Fibroblast of skin of scalp (primary cell): Measurements from ENCODE around the gene RNF41. TPM values are rescaled to one million over a fixed set of nuclear protein-coding genes. Genes with fewer than 3 reads are reported as not detected.
"Not testable (repeated sequence)": the region's sequence is repeated elsewhere in the genome, so short reads cannot be mapped to it uniquely, and the experiment has no call there.

Experiments
- DNase-seq: peaks from one replicate; pipeline ENCODE4 v3.0.0-alpha.2; 2013
- polyA plus RNA-seq, 2 experiments: library from polyadenylated mRNA; unstranded; fragments of 120-200 nt; gene quantifications; one replicate each; pipeline ENCODE4 v1.2.1, GENCODE V29; 2013; ENCODE audit not compliant: insufficient read length in 2 of 2

RNF41 gene
- polyA plus RNA-seq (2013, experiment 1 of 2; ENCODE audit: insufficient read length), result 90.0 TPM
- 88.7 TPM for polyA plus RNA-seq (2013, experiment 2 of 2; ENCODE audit: insufficient read length)

DNA sequence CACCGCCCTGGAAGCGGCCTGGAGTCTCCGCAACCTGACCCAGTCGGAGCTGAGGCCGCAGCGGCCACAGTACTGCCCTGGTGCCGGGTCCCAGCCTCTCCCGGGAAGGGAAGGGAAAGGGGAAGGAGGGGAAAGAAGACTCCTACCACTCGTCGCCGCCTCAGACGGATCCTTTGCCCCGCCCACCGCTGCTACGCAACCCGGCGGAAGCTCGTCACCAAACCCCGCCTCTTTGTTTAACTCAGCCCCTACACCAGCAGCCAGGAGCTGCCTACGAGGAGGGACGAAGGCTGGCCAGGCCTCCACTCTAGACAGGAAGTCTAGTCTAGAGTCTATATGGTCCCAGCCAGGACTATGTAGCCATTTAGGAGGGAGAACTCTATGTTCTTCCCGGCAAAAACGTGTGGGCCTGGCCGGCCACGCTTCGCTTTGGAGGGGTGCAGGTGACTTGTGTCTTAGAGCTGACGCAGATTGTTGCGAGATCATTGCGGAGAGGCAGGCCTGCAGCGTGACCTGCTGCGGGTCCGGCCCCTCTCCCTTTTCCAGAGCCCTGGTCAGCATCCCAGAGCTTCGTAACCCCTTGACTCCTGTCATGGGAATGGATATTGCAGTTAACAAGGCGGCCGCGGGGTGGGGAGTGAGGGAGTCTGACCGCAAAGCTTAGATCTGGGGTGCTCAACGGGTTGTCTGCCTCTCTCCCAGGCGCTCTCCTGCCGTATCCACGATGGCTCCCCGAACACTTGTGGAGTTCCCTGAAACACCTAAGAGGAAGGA is at the start of gene RNF41:
TSS of gene RNF41 (minus strand) at position 166 of the 774 bp plus-strand sequence. CDS start 7,875 bp downstream, outside the sequence.
- peak; percentile 98 for DNase-seq

DNA sequence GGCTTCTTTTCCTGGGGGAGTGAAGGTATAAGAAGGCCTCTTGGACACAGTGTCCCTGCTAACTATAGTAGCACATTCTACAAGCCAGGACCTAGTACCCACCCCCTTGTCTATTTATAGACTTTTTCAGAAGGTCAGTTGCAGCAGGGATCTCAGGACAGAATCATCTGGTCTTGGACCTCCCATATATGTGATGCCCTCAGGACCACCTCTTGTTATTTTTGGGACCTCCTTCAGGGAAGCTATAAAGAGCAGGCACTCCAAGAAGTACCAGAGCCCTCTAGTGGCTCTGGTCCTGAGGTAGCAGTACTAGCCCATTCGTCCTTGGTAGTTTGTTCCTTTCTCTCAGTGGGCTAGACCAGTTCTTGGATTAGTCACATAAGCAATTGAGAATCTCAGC is 49.3 kb upstream of the RNF41 start:
- DNase-seq, result peak; percentile 34

DNA sequence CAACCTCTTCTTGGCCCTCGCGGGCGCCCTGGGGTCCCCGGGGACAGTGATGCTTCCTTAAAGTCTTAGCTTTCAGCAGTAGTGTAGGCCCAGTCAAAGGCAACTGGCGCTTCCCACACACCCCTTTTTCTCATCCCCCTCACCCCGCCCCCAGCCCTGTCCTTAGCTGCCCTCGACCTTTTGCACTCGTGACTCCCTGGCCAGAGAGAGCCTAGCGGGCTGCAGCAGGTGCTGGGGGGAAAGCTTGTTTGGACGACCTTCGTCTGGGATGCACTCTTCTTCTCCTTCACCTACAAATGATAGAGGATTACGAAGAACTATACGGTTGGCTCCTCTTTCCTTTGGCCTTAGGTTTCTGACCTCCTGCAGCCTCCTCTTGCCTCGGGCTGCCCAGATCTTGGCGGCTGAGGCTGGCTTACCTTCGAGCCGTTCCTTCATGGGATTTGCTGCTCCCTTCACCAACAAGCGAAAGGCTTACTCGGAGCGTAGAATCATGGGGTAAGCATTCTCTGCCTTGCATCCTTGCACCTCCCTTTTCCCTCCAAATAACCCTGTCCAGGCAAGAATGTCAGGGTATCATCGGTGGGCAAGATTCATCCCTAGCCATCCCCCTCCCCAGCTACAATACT is 45.8 kb upstream of the RNF41 start:
- peak; percentile 14 for DNase-seq

DNA sequence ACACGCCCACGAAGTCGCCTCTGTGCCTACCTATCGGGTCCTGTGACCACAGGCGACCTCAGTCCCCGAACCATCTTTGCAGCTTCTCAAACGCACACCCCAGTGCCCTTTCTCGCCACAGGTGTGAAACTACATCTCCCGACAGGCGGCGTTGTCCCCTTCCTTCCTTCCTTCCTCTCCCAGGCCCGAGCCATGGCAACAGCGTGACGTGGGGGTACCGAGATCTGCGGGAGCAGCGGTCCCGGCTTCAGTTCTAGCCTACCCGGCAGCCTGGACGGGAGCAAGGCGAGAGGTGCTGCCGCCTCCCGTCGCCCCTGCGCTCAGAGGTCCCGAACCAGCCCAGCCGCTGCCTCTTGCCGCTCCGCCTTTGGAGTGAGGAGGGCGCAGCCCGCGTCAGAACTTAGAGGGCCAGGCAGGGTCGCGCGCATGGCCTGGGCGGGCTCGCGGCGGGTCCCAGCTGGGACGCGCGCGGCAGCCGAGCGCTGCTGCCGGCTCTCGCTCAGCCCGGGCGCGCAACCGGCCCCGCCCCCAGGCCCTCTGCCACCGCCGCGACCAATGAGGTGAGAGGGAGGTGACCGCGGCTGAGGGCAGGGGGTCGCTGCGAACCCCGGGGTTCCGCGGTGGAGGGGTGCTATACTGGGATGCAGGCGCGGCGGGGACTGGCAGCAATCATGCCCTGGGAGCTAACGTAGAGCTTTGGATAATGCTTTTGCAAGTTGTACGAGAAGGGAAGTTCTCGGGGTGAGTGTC is 45.1 kb upstream of the RNF41 start, which contains the start of gene COQ10A:
TSS of gene COQ10A (plus strand) at position 250 of the 750 bp plus-strand sequence. CDS start at position 427, 177 bp downstream.
- DNase-seq, result peak; percentile 86

DNA sequence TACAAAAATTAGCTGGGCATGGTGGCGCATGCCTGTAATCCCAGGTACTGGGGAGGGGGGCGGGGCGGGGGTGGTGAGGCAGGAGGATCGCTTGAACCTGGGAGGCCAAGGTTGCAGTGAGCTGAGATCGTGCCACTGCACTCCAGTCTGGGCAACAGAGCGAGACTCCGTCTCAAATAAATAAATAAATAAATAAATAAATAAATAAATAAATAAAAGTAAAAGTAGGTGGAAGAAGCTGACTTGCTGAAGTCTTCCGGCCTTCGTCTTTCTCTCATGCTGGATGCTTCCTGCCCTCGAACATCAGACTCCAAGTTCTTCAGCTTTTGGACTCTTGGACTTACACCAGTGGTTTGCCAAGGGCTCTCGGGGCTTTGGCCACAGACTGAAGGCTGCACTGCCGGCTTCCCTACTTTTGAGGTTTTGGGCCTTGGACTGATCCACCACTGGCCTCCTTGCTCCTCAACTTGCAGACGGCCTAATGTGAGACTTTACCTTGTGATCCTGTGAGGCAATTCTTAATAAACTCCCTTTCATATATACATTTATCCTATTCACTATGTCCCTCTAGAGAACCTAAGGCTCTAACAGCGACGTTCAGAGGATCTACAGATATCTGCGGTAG is 44.5 kb upstream of the RNF41 start:
- DNase-seq, result not testable (repeated sequence)

DNA sequence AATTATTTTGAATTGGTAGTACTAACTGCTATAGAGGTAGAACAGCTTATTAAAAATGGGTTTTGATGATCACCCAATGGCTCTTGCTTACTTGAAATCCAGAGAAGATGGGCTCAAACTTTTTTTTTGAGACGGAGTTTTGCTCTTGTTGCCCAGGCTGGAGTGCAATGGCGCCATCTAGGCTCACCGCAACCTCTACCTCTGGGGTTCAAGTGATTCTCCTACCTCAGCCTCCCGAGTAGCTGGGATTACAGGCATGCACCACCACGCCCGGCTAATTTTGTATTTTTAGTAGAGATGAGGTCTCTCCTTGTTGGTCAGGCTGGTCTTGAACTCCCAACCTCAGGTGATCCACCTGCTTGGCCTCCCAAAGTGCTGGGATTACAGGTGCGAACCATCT is 41.2 kb upstream of the RNF41 start:
- DNase-seq, result not testable (repeated sequence)

DNA sequence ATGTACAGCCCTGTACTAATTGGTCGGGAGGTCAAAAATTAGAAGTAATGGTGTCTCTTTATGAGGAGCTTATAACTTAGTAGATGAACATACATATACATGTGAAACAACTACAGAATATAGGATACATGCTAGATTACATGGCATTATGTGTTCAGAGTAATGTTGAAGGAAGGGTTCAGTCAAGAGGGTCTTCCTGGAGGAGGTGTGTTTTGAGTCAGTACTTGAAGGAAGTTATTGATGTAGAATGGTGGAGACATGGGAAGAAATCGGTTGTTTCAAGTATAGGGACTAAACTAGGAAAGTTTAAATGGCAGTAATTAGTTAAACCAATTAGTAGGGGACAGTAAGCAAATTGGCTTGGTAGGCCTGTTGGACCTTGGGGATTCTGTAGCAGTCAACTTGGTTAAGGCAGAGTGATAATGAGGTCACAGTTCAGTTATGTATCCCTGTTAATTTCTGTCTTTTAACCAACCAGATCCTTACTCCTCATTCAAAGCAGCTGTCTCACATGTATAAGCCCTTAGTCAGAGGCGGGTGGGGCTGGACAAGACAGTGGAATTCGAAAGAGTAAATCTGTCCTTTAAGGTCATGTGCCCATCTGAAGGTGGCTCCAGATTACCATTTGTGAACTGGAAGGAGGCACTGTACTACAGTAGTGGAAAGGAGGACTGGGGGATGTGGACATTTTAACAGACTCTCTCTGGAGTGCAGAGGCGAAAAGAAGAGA is 39.9 kb upstream of the RNF41 start:
- peak; percentile 94 for DNase-seq

DNA sequence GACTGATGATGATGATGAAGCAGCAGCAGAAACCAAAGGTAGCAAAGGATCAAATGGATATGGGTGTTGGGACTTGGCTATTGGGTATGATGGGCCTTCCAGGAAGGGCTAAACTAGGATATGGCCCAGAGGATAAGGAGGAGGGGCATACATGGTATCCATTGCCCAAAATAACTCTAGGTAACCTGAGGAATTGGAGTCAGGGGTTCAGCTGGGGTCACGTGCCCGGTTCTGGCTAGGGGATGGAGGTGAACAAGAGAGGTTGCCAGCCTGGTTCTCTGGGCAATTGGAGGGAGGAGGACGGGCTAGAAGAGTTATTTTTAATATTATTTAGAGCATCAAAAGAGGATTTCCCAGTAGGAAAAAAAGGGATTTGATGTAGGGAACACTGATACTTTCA is 39.2 kb upstream of the RNF41 start:
- DNase-seq, result no peak

DNA sequence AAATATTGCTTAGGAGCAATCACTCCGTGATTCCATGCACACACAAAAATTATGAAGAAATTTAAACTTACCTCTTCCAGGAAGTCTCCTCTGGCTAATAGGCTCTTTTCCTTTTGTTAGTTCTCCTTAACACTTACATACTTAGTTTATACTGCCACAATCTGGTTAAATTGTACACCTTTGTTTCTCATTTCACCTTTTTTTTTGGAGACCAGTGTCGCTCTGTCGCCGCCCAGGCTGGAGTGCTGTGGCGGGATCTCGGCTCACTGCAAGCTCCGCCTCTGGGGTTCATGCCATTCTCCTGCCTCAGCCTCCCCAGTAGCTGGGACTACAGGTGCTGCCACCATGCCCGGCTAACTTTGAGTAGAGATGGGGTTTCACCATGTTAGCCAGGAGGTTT is 38.7 kb upstream of the RNF41 start:
- no peak for DNase-seq

DNA sequence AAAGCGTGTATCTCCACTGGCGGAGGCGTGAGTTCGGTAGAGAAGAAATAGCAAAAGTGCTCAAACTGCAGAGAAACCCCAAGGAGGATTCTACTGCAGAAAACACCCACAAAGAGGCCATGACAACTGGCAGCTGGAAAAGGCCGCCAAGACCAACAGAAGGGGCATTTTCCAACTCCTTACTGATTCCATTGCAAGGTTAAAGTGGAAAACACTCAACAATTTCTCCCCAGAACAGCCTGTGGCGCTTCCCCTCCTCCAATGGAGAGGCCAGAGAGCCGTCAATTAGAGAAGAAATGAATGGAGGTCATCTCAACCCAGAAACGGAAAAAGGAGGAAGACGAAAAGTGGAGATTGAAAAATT is 37.1 kb upstream of the RNF41 start:
- DNase-seq, result no peak

DNA sequence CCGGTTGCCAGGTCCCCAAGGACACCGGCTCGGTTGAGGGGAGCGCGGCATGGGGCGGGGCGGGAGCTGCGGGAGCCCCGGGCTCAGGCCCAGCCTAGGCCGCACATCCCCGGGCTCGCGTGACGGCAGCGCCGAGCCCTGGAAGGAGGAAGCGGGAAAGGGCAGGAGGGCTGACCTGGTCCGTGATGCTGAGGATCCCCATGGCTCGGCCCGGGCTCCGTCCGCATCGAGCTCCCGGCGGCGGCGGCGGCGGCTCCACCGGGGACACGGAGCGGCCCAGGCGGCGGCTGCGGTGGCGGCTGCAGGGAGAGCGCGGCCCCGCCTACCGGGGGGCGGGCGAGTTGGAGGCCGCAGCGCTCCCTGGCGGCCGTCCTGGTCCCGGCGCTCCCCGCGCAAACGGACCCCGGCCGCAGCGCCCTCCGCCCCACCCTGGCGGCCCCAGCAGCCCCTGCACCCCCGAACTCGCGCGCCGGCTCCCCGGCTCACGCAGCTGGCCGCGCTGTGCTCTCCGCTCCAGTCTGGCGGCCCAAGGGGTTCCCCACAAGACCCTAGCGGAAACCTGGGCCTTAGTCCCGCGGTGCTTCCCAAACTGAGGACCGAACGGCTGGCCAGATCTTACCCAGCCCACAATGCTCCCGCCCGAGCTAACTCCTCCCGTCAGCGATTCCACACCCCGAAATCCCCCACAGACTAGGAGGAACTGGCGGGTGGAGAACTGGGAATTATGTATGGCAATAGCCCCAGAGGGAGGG is 36.5 kb upstream of the RNF41 start, which contains the start of gene ANKRD52:
TSS of gene ANKRD52 (minus strand) at position 317 of the 752 bp plus-strand sequence. CDS start at position 202, 115 bp downstream.
- DNase-seq, result peak; percentile 85

DNA sequence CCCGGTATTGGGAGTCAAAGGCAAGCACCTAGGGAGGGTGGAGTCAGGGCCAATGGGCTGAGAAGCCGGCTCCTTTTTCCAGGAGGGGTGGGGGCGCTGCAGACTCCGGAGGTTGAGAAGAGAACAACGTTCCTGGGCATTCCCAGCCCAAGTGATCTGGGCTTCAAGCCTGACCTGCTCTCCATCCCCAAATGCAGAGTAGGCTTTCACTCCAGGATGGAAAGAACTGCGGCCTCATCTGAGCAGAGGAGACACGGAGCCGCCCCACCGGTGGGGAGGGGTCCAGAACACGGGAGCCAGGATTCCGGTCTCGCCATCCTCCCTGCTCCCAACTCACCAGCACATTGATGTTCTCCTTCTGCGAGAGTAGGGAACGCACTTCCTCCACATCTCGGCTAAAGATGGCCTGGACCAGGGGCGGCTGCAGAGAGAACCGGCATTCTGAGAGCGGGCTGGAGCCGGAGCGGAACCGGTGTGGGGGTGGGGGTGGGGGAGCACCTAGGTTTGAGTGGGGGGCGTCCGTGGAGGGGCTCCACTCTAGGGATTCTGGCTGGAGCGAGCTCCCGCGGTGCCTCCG is 35.9 kb upstream of the RNF41 start:
- peak; percentile 31 for DNase-seq

DNA sequence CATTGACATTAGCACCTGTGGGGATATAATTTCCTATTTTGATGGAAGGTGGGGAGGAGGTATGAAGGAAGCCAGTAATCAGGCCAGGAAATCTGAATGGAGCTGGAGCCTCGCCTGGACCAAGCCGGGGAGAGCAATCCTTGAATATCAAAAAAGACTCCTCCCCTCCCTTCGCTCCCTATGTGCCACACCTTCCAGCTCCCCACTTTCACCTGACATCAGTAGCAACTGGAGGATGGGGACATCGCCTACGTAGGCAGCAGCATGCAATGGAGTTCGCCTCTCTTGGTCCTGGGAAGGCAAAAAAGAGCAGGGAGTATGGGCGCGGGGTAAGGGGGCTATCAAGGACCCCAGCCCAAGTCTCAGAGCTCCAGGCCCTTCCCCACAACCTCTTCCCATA is 35.3 kb upstream of the RNF41 start:
- DNase-seq, result no peak

DNA sequence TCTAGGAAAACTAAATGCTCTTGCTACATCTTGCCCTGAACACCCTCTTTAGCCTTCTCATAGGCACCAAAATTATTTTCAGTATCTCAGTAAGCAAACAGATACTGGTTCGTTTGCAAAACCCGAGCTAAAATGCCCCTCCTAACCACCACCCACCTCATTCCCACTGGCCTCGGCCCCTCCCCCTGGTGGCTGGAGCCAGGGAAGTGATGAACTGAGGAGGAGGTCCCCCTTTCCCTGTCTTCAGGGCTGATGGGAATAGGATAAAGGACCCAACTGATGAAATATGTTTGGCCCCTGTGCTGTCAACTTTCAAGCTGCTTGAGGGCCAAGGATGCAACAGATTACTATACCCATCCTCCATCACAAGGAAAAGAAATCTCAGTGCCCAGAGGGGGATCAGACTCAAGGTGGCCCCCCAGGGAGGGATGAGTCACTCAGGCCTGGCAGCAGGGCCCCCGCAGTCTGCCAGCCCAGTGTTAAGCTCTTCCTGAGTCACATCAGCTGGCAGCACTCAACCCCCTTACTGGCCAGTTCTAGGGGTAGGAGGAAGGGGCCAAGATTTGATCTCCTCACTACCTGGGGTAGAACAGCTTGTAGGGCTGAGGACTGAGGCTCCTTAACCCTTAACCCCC is 34.7 kb upstream of the RNF41 start:
- peak; percentile 64 for DNase-seq

DNA sequence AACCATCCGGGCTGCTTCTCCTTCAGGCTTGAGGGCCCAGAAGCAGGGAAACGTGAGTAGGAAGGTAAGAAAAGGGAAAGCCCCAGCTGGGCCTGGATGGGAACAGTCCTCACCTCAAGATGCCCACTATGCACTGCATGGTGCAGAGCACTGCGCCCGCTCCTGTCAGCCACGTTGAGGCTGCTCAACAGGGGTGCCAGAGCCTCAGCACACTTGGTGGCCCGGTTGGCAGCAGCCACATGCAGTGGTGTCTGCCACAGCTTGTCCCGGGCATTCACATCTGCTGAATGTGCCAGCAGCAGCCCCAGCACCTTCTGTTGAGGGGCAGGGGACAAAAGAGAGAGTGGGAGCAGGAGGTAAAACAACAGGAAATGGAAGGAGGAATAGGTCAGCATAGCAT is 33.9 kb upstream of the RNF41 start:
- DNase-seq, result no peak

DNA sequence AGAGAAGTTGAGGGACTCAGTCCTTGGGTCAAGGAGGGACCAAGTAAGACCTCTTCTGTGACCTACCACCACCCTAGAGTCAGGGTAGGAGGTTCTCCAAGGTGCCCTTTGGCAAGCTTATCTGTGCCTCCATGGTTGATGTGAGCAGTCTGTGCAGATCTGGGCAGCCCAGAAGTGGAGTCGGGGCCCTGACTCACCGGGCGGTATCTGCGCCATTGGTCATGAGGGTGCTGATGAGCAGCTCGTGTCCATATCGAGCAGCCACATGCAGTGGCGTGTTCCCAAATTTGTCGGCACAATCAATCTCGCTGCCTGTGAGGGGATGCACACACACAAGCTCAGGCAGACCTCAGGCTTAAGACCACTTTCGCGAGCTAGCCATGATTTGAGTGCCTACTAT is 31.4 kb upstream of the RNF41 start:
- no peak for DNase-seq

DNA sequence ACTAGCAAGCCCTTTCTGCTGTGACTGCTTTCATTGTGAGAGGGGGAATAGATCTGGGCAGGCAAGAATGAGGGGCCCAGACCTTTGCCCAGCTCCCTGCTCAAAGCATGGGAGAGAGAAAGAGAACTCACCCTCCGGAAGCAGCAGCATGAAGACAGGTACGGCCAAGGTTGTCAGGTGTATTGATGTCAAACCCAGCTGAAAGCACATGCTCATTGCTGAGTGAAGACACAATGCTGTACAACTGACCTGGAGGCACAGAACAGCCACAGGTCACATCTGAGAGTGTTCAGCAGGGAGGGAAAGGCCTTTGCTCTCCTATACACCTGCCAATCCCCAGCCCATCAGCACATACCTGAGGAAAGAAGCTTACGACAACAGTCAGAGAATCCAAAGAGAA is 30.9 kb upstream of the RNF41 start:
- no peak for DNase-seq

DNA sequence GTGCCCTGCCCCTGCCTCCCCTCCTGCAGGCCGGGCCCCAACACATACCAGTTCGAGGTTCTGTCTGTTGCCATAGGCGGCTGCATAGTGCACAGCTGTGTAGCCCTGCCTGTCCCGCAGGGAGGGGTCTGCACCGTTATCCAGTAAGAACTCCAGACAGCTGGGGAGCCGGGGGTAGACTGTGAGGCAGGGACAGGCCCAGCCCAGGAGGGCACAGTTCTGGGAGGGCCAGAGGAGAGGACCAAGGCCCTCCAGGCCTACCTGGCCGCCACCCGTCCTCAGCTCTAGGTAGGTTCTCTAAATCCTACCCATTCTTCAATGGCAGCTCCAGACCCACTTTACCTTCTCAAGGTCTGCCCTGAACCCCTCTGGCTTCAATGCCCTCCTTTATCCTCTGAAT is 27.0 kb upstream of the RNF41 start:
- DNase-seq, result no peak

DNA sequence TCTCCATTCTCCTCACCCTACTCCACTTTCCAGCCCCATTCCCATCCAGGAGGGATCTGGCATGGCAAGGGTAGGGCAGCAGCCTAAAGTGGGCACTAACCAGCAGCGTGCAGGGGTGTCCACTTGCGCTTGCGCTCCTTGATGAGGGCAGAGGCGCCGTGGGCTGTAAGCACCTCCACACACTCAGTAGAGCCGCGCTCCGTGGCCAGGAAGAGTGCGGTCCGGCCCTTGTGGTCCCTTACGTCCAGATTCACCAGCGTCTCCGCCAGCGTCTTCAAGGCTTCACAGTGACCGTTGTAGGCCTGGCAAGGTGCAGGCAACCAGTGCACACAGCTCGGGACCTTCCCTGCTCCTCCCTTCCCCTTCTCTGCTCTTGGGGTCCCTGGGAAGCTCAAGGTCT is 26.2 kb upstream of the RNF41 start:
- no peak for DNase-seq

DNA sequence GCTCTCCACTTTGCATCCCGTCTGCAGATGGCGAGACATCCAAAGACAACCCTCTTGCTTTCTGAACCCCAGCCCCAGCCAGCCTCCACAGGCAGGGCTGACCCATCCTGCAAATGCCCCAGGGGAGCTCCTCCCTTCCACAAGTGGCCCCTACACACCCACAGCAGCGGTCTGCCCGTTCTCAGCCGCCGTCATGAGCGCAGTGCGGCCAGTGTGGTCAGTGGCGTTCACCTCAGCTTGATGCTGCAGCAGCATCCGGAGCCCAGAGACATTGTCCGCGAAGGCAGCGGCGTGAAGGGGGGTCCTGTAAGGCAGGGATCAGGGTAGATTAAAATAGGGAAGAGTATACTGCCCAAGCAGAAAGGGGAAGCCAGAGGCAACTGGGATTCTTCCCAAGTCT is 22.8 kb upstream of the RNF41 start:
- DNase-seq, result no peak
